Skeletal muscle satellite cell (primary cell): ENCODE data around the gene PAPOLA.

ENCODE experiments used
- H3K27me3 ChIP-seq: 2 replicates; pipeline ENCODE4 v1.7.0; 2013; ENCODE audit warnings: low read length; ENCODE audit not compliant: control insufficient read depth, insufficient read depth
- H3K36me3 ChIP-seq: 2 replicates; pipeline ENCODE4 v1.7.0; 2013; ENCODE audit warnings: mild to moderate bottlenecking, control low read depth, low read length; ENCODE audit not compliant: insufficient read depth
- H3K4me1 ChIP-seq: 2 replicates; pipeline ENCODE4 v1.7.0; 2013; ENCODE audit warnings: low read length; ENCODE audit not compliant: control insufficient read depth, insufficient read depth
- H3K4me2 ChIP-seq: 2 replicates; pipeline ENCODE4 v1.7.0; 2013; ENCODE audit warnings: mild to moderate bottlenecking, low read length
- H3K4me3 ChIP-seq: 2 replicates; pipeline ENCODE4 v1.7.0; 2013; ENCODE audit warnings: low read length
- H3K9ac ChIP-seq: 2 replicates; pipeline ENCODE4 v1.7.0; 2013; ENCODE audit warnings: mild to moderate bottlenecking, low read depth, low read length, moderate library complexity
- H3K9me3 ChIP-seq: replicated peaks from 2 replicates; pipeline ENCODE4 v1.7.0; 2013; ENCODE audit warnings: mild to moderate bottlenecking, control low read depth, low read length

PAPOLA gene

GRCh38 chr14:96588410-96589257 is 86.5 kb downstream of the PAPOLA start:
- peak overlapping the region; percentile 39 for H3K4me2 ChIP-seq
- H3K36me3 ChIP-seq = no peaks in the 10 kb centered on the region
- no peak overlapping the region for H3K9ac ChIP-seq
- no peaks in the 10 kb centered on the region for H3K9me3 ChIP-seq
- peaks cover 5% of the 10 kb centered on the region for H3K4me1 ChIP-seq
- H3K4me3 ChIP-seq = no peak overlapping the region
- peaks cover 44% of the 10 kb centered on the region for H3K27me3 ChIP-seq

- H3K4me2 ChIP-seq = no peak overlapping the region
- no peaks in the 10 kb centered on the region for H3K9me3 ChIP-seq
- H3K4me1 ChIP-seq = peaks cover 5% of the 10 kb centered on the region
- H3K9ac ChIP-seq = no peak overlapping the region
- no peaks in the 10 kb centered on the region for H3K36me3 ChIP-seq
- H3K4me3 ChIP-seq = no peak overlapping the region
- peaks cover 36% of the 10 kb centered on the region for H3K27me3 ChIP-seq
Measured at GRCh38 chr14:96589577-96589976, 87.4 kb downstream of the PAPOLA start.

- no peaks in the 10 kb centered on the region for H3K36me3 ChIP-seq
- H3K4me3 ChIP-seq = no peak overlapping the region
Measured at GRCh38 chr14:96590190-96590864, 88.1 kb downstream of the PAPOLA start.

GRCh38 chr14:96592591-96593386 is 90.6 kb downstream of the PAPOLA start:
- Histone ChIP-seq H3K9me3 (no peaks in the 10 kb centered on the region), H3K4me2 (peak overlapping the region; percentile 78), H3K4me3 (peak overlapping the region; percentile 64), H3K9ac (no peak overlapping the region), H3K36me3 (no peaks in the 10 kb centered on the region), H3K27me3 (peaks cover 18% of the 10 kb centered on the region), H3K4me1 (peaks cover 5% of the 10 kb centered on the region)

More at GRCh38 chr14:96590190-96590864, 88.1 kb downstream of the PAPOLA start:
- peaks cover 5% of the 10 kb centered on the region for H3K4me1 ChIP-seq
- no peaks in the 10 kb centered on the region for H3K9me3 ChIP-seq
- H3K27me3 ChIP-seq = peaks cover 29% of the 10 kb centered on the region
- H3K4me2 ChIP-seq = no peak overlapping the region
- H3K9ac ChIP-seq = no peak overlapping the region

- Histone ChIP-seq H3K27me3 (peaks cover 6% of the 10 kb centered on the region), H3K4me2 (no peak overlapping the region), H3K4me1 (peaks cover 5% of the 10 kb centered on the region), H3K9ac (no peak overlapping the region), H3K36me3 (no peaks in the 10 kb centered on the region), H3K9me3 (no peaks in the 10 kb centered on the region), H3K4me3 (no peak overlapping the region)
Measured at GRCh38 chr14:96594961-96595360, 92.8 kb downstream of the PAPOLA start.

- Histone ChIP-seq H3K9ac (no peak overlapping the region), H3K36me3 (no peaks in the 10 kb centered on the region), H3K27me3 (no peaks in the 10 kb centered on the region), H3K4me1 (peaks cover 4% of the 10 kb centered on the region), H3K9me3 (no peaks in the 10 kb centered on the region), H3K4me3 (no peak overlapping the region), H3K4me2 (no peak overlapping the region)
Measured at GRCh38 chr14:96597680-96598079, 95.5 kb downstream of the PAPOLA start.

GRCh38 chr14:96598332-96598928 is 96.2 kb downstream of the PAPOLA start:
- no peak overlapping the region for H3K4me2 ChIP-seq
- H3K9me3 ChIP-seq = no peaks in the 10 kb centered on the region
- no peak overlapping the region for H3K9ac ChIP-seq
- H3K4me1 ChIP-seq = no peaks in the 10 kb centered on the region
- no peaks in the 10 kb centered on the region for H3K36me3 ChIP-seq
- H3K27me3 ChIP-seq = no peaks in the 10 kb centered on the region
- H3K4me3 ChIP-seq = no peak overlapping the region

- no peaks in the 10 kb centered on the region for H3K27me3 ChIP-seq
- H3K9ac ChIP-seq = no peak overlapping the region
- no peaks in the 10 kb centered on the region for H3K9me3 ChIP-seq
- H3K36me3 ChIP-seq = no peaks in the 10 kb centered on the region
- no peak overlapping the region for H3K4me3 ChIP-seq
- no peak overlapping the region for H3K4me2 ChIP-seq
- no peaks in the 10 kb centered on the region for H3K4me1 ChIP-seq
Measured at GRCh38 chr14:96599076-96599475, 96.9 kb downstream of the PAPOLA start.

- no peak overlapping the region for H3K4me2 ChIP-seq
Measured at GRCh38 chr14:96602186-96602585, 100.0 kb downstream of the PAPOLA start.

GRCh38 chr14:96603350-96604255 is 101.4 kb downstream of the PAPOLA start:
- H3K4me2 ChIP-seq = no peak overlapping the region
- no peaks in the 10 kb centered on the region for H3K36me3 ChIP-seq

More at GRCh38 chr14:96602186-96602585, 100.0 kb downstream of the PAPOLA start:
- Histone ChIP-seq H3K4me3 (no peak overlapping the region), H3K9me3 (no peaks in the 10 kb centered on the region), H3K9ac (no peak overlapping the region), H3K36me3 (no peaks in the 10 kb centered on the region), H3K4me1 (no peaks in the 10 kb centered on the region), H3K27me3 (no peaks in the 10 kb centered on the region)

More at GRCh38 chr14:96603350-96604255, 101.4 kb downstream of the PAPOLA start:
- H3K27me3 ChIP-seq = no peaks in the 10 kb centered on the region
- H3K9ac ChIP-seq = no peak overlapping the region
- no peak overlapping the region for H3K4me3 ChIP-seq
- no peaks in the 10 kb centered on the region for H3K9me3 ChIP-seq
- H3K4me1 ChIP-seq = no peaks in the 10 kb centered on the region
